Thyroid gland (tissue), 4 donors: ENCODE data around the gene DCDC1. TPM values are rescaled to one million over a fixed set of nuclear protein-coding genes. Genes with fewer than 3 reads are reported as not detected.
A peak's percentile ranks its signal among the peaks of the same experiment; 100 is the strongest.

Source experiments
- DNase-seq, 2 donors: peaks; one replicate each; pipeline ENCODE4 v3.0.0-alpha.2; 2019
- H3K27ac ChIP-seq, 3 donors: fragments of 200-600 bp; sonication (generic); 1 replicate in 2 of 3; 2 replicates in 1 of 3; pipeline ENCODE4 v1.5.1; 2016 to 2019; ENCODE audit warnings: mild to moderate bottlenecking in 1 of 3, moderate library complexity in 1 of 3
- H3K27me3 ChIP-seq: fragments of 200-600 bp; sonication (generic); one replicate; pipeline ENCODE4 v1.5.1; 2019
- H3K36me3 ChIP-seq, 2 donors: fragments of 200-600 bp; sonication (generic); one replicate each; pipeline ENCODE4 v1.5.1; 2016 to 2019
- H3K4me1 ChIP-seq, 2 donors: fragments of 200-600 bp; sonication (generic); one replicate each; pipeline ENCODE4 v1.5.1; 2017 to 2019
- H3K4me3 ChIP-seq, 3 donors: fragments of 200-600 bp; sonication (generic); replicated peaks in 1 of 3; 1 replicate in 2 of 3; 2 replicates in 1 of 3; pipeline ENCODE4 v1.5.1; 2016; ENCODE audit warnings: mild to moderate bottlenecking in 1 of 3
- H3K9me3 ChIP-seq: fragments of 200-600 bp; sonication (generic); one replicate; pipeline ENCODE4 v1.5.1; 2017
- CTCF ChIP-seq, 6 experiments: fragments of 200-600 bp in 3 of 6; fragments of 450-650 bp in 3 of 6; sonication (generic) in 3 of 6; IDR thresholded peaks; one replicate each; pipeline ENCODE4 v1.5.1; 2016 to 2019; ENCODE audit warnings: antibody characterized with exemption in 6 of 6, mild to moderate bottlenecking in 2 of 6, inconsistent platforms in 1 of 6, moderate library complexity in 1 of 6
- POLR2A ChIP-seq, 2 donors: fragments of 450-650 bp; IDR thresholded peaks; one replicate each; pipeline ENCODE4 v1.6.1; 2017; ENCODE audit warnings: antibody characterized with exemption in 2 of 2, mild to moderate bottlenecking in 2 of 2, moderate library complexity in 1 of 2
- WGBS, 2 donors: methylation state at CpG; one replicate each; pipeline ENCODE4 v1.1.5; 2017; 5-methylcytosine and 5-hydroxymethylcytosine counted together
- intact Hi-C: fragments of 100-400 bp; cut with DNase I; formaldehyde crosslinking; loops from one replicate; pipeline ENCODE4 v1.15.1; 2023
- total RNA-seq, 4 donors: library from RNA; depleted of rRNA; stranded (reverse); fragments of >200 nt; gene quantifications; one replicate each; pipeline ENCODE4 v1.2.3, GENCODE V29; 2016

Gene DCDC1
- total RNA-seq, 4 donors from 2014 or later = 4.4 to 17.2 (median 9.9) TPM

GRCh38 chr11:31045335-31045734 is 324.2 kb downstream of the DCDC1 start:
- WGBS, 2 donors = 39 to 43% methylated on average over 5 of the region's 5 CpGs
- Histone ChIP-seq H3K9me3 (no peaks in the 10 kb centered on the region), H3K27ac (no peak overlapping the region), H3K36me3 (no peaks in the 10 kb centered on the region), H3K27me3 (no peaks in the 10 kb centered on the region), H3K4me3 (no peak overlapping the region), H3K4me1 (no peaks in the 10 kb centered on the region)
- peak in 3 of 6 experiments; percentile 10 to 27 (median 19) for TF ChIP-seq CTCF (IDR thresholded peaks at IDR 0.05)
- TF ChIP-seq POLR2A (IDR thresholded peaks at IDR 0.05) = no peak
- intact Hi-C loops = no loop called here
- DNase-seq = no peak

- Histone ChIP-seq H3K36me3 (no peaks in the 10 kb centered on the region), H3K27ac (no peak overlapping the region), H3K4me3 (no peak overlapping the region), H3K27me3 (no peaks in the 10 kb centered on the region), H3K9me3 (no peaks in the 10 kb centered on the region), H3K4me1 (no peaks in the 10 kb centered on the region)
- DNase-seq = no peak
- intact Hi-C loops = no loop called here
- 88% methylated on average over 7 of the region's 7 CpGs for WGBS, 2 donors
- TF ChIP-seq POLR2A (IDR thresholded peaks at IDR 0.05) (no peak), CTCF (IDR thresholded peaks at IDR 0.05) (no peak)
These were observed 339.3 kb downstream of the DCDC1 start for GRCh38 chr11:31030138-31030792.

GRCh38 chr11:31026315-31026714 is 343.2 kb downstream of the DCDC1 start:
- no peaks in the 10 kb centered on the region for H3K4me1 ChIP-seq
- H3K9me3 ChIP-seq = no peaks in the 10 kb centered on the region
- no peak overlapping the region for H3K4me3 ChIP-seq
- DNase-seq = no peak
- 91 to 92% methylated on average over 6 of the region's 6 CpGs for WGBS, 2 donors
- no peaks in the 10 kb centered on the region for H3K27me3 ChIP-seq
- H3K27ac ChIP-seq = no peak overlapping the region
- TF ChIP-seq POLR2A (IDR thresholded peaks at IDR 0.05) = no peak
- no peak for TF ChIP-seq CTCF (IDR thresholded peaks at IDR 0.05)
- no peaks in the 10 kb centered on the region for H3K36me3 ChIP-seq
- intact Hi-C loops = no loop called here

GRCh38 chr11:31022080-31022479 is 347.5 kb downstream of the DCDC1 start:
- no peak for DNase-seq
- no peak overlapping the region for H3K4me3 ChIP-seq
- H3K36me3 ChIP-seq = no peaks in the 10 kb centered on the region
- 56 to 64% methylated on average over 2 of the region's 2 CpGs for WGBS, 2 donors
- intact Hi-C loops = no loop called here
- H3K27ac ChIP-seq = no peak overlapping the region
- H3K4me1 ChIP-seq = no peaks in the 10 kb centered on the region
- TF ChIP-seq POLR2A (IDR thresholded peaks at IDR 0.05) = no peak
- H3K27me3 ChIP-seq = no peaks in the 10 kb centered on the region
- no peaks in the 10 kb centered on the region for H3K9me3 ChIP-seq

GRCh38 chr11:31019786-31020185 is 349.8 kb downstream of the DCDC1 start:
- H3K4me1 ChIP-seq = no peaks in the 10 kb centered on the region
- no peaks in the 10 kb centered on the region for H3K27me3 ChIP-seq
- H3K27ac ChIP-seq = no peak overlapping the region
- DNase-seq = no peak
- intact Hi-C loops = no loop called here
- no peak for TF ChIP-seq CTCF (IDR thresholded peaks at IDR 0.05)
- TF ChIP-seq POLR2A (IDR thresholded peaks at IDR 0.05) = no peak
- WGBS, 2 donors = 78 to 86% methylated on average over 4 of the region's 4 CpGs
- H3K36me3 ChIP-seq = no peaks in the 10 kb centered on the region
- H3K9me3 ChIP-seq = no peaks in the 10 kb centered on the region
- H3K4me3 ChIP-seq = no peak overlapping the region
